SIG-M5 treated with dmso at 0.1 percent for 504 hours (cell line): ENCODE measurements around the gene FBXO8.

Source experiments
- DNase-seq: peaks from one replicate; lab custom pipeline; 2025; ENCODE audit not compliant: unreplicated experiment; lab: John Stamatoyannopoulos, UW

The FBXO8 gene

DNA sequence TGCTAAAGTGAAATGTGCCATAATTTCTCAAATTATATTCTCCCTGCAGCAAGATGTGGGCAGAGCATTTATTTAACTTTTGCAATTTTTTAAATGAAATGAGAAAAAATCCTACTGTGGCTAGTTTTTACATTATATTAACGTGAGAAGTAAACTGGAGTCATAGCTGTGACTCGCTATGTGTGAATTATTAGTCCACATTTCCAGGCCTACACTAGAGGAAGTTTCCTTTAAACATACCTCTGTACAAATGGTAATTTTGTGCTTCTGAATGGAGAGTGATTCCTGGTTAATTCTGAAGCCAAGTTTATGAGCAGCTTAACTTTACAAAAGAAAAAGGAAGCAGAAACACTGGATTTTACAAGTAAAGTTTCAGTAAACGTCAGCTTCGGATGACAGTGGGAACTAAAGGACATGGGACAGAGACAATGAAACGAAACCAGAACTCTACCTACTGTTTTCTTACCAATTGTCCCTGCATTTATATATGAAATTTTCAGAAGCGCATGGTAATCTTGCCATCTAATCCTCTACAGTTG is 72.4 kb downstream of the FBXO8 start:
- no peak for DNase-seq

DNA sequence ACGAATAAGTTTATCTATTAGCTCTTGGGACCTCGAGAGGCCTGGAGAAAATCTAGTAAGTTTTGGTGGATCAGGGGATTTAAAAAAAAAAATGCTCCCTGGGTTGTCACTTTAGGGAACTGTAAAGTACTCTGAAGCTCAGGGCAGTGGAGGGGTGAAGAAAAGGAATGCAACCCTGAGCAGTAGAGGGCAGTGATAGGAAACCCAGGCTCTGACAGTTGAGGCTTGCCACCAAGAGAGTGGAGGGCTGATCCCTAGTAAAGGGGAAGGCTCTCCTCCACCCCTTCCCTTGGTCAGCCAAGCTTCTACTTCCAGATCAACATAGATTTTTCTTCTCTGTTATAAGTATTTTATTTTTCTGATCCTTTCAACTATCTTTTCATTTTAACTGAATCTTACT is 73.1 kb downstream of the FBXO8 start:
- peak; percentile 6 for DNase-seq

DNA sequence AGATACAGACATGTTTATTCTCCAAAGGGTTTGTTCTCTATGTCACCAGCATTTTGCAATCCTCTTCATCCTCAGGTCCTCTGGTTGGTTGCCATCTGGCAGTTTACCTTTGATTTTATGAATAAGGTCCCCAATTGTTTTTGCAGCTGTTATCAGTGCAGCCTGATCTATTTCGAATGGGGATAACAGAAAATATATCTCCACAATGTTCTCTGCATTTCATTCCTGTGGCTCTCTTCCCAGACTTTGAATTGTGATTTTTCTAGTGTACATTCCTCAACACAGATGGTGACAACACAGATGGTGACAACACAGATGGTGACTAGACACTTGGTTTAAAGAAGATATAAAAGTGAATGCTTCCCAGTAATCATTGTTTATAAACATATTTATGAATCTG is 74.1 kb downstream of the FBXO8 start:
- DNase-seq = no peak

DNA sequence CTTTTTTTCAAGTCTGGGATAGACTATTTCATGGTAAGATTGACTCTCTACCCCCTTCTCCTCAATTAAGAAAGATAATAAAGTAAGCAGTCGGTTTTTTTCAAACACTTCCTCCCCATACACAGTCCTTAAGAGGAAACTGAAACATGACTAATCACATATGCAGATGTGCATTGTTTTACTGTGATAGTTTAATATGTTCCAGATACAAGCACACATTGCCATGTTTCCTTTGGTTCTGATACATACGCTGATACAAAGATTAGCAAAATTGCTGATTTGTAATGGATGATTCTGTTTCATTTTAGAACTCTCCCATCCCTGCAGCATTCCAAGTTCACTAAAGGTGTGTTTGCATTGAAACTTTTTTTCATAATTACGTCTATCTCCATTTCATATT is 76.1 kb downstream of the FBXO8 start:
- DNase-seq = no peak

DNA sequence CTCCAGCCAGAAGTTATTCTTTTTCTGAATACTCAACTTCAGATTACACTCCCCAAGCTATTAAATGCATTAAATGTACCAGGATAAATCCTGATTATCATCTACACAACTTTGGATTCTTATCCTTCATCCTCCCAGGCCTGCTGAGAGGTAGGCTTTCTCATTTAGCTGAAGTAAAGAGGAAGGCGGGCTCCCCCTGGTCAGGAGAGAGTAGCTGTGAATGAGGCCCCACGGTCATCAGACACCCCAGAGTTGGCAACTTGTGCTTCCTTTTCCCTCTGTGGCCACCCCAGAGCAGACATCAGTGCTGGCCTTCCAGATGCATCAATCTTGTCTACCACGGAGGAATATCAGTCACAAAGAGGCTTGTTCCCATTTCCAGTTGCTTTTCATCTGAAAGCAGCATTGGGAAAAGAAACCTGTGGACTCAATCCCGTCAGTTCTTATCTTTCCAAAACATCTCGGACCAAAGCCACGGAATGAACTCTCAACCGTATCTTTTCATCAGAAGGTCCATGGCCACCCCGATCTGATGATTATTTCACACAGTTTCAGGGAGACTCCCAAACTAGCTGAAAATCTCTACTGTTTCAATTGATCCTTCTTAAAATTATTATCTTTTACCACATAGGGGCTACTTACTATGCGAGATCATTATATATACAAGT is 79.2 kb downstream of the FBXO8 start:
- DNase-seq = no peak

DNA sequence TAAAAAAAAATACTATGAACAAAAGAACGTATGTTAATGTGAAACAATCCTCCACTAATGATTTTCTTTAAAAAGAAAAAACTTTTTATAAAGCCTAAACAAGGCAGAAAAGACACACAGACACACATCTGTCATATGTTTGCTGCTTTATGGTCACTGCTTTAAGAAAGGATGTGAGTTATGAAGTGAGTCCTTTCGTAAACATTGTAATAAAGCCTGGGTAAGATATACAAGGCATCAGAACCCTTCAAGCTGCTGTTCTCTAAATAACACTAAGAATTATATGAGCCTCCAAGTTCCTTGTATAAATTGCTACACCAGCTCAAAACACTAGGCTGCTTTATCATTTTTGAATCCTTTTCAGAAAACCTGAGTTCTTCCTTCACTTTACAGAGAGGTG is 81.6 kb downstream of the FBXO8 start:
- DNase-seq = no peak

DNA sequence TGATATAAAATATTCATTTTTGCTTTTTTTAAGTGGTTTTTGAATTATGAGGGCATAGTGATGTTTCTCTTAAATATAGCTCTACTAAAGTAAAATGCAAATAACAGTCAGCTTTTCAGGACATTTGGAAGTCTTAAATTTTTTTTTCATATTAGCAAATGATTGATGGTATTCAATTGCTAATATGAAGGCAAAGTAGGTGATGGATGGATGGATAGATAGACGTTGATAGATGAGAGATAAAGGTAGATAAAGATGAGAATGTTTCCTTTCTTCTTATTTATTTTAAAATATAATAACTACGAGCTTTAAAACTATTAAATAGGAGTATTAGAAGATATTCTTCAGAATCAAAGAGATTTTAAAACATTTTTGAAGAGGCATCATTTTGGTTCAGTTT is 83.7 kb downstream of the FBXO8 start:
- DNase-seq = no peak

DNA sequence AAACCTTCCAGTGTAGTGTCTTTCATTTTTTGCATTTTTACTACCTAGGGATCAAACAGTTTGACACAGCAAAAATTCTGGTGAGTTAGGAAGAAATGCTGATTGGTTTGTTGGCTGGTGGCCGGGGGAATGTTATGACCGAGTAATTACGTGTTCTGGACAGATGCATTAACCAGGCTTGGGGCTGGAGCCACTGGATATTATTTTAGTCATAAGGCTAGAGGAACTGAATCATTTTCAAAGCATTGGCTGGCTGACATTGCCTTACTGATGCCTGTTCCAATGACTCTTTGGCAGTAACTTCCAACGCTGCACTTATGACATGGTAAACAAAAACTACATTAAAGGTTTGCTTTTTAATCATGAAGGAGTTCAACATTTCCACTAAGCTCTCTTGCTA is 84.6 kb downstream of the FBXO8 start:
- DNase-seq = no peak

DNA sequence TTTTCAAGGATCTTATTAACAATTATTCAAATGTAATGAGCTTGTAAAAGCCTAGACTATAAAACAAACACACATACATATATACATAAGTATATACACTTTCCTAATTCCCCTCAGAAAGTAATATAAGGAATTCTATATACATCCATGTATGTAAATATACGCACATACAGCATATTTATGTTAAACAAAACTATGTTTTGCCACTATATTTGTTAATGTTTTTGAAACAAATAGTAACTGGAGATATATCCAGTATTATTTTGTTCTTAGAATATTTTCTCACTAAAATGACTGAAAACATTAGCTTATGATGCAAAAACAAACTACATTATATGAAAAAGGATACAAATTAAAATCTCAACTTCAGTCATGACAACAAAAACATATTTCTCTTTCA is 85.1 kb downstream of the FBXO8 start:
- DNase-seq = no peak

DNA sequence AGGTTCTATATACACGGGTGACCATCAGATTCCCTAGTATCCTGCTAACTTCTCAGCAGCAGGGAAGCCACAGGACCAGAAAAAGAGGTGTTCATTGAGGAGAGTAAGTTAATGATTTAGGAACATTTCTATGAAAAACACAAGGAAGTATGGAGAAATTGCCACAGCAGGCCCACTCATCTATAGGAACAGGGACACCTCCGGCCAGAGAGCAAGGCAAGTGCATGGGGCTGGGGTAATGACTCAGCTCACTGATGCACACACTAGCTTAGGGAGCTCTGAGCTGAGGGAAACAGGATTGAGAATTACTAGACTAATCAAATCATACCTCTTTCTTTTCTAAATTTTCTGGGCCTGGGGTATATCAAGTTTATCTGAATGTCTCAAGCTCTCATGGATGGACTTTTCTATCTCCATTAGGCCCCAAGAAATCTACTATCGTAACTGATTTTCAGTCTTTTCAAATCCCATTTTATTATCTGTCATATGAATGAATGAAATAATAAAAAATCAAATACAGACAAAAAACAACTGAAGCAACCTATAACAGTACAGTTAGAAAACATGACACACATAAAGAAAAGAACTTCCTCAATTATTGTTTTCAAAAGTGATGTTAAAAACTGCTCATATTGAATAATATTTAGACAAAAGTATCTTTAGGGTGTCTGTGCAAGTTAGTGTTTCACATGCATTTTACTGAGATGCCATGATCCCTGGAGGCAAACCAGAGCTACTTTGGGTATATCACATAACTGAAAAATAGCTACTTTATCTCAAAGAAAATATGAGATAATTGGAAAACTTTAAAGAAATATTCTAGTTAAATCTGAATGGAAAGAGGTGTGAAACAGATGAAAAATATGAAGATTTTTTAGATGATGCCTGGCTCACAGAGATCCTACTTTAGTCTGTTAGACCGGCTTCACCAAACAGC is 89.8 kb downstream of the FBXO8 start:
- DNase-seq = no peak

DNA sequence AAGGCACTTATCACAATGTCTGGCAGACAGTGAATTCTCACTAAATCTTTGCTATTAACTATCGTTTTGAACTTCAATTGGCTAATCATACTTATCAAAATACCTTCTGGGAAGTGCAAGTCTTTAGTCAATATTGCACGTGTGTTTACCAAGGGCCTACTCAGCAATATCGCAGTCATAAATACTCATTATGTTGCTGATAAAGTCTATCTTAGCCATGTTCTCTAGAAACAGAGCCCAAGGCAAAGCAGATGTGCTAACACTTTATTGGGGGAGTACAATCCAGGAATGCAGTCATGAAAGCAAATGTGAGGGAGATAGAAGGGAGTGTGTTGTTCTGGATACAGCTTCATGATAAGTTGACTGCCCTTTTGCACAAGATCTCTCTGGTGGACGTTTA is 90.5 kb downstream of the FBXO8 start:
- DNase-seq = no peak

DNA sequence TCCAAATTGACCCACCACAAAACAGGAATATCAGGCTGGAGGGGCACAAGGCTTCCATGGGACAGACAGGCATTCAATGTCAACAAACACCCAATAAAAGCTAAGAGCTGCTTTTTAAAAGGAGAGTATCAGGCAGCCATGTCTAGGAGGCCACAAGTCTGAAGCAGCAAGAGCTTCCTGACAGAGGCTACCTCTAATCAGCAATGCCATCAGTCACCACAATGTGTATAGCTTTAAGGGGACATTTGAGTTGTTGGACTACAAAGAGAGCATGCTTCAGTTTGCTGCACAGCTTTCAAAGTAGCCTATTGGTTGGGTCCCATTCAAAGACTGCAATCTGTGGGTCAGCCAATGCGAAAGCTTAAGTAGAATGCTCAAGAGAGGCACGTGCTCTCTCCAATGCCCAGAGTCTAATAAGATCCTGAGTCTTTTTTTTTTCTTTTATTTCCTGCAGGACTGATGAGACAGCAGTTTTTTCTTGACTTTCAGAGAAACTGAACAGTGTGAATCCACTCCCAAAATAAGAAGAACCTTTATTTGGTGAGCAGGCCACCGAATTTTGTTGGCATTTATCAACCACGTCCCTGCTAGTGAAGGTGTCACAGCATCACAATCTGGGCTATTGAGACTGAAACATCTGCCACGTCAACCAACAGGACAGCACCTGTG is 92.5 kb downstream of the FBXO8 start:
- DNase-seq = no peak

DNA sequence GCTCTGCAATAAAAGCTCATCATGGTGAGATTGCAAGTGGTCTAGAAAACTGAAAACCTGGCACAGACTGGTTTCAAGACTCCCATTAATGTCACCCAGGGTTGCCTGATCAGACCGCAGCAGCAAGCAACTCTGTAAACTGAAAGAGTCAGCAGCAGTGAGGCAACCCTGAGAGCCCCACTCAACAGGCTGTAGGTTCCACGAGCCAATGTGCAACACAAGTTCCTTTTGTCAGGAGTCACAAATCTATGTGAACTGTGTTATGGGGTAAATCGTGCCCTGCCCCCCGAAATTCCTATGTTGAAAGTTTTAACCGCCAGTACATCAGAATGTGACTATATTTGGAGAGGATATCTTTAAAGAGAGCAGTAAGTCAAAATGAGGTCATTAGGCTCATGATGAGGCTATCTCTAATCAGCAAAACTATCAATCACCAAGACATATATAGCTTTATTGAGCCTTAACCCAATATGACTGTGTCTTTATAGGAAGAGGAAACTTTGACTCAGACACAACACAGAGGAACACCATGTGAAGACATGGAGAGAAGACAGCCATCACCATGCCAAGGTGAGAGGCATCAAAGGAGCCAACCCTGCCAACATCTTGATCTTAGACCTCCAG is 94.0 kb downstream of the FBXO8 start:
- no peak for DNase-seq
